Measurements from ENCODE around the gene MICALL2. TPM values are rescaled to one million over a fixed set of nuclear protein-coding genes. Genes with fewer than 3 reads are reported as not detected.

The MICALL2 gene
- polyA plus RNA-seq, 1 of the 3 experiments (the other 2 are of a cell fraction) = 38.8 TPM

- TF ChIP-seq TAF1 (IDR thresholded peaks at IDR 0.05; ENCODE audit: borderline replicate concordance, low read depth, low read length) = no peak
- no peak for TF ChIP-seq EP300 (IDR thresholded peaks at IDR 0.05; ENCODE audit: borderline replicate concordance in 1 of 2, low read depth in 1 of 2, low read length in 1 of 2)
- ChIA-PET CTCF (interaction anchor here (1.2 to 9.4 kb wide), 3 partner anchors 37 to 214 kb away, joined by 5 to 175 read pairs (median 5); no protein-coding TSS in a partner anchor), POLR2A (no interaction called here)
- Histone ChIP-seq H3K9me2 (no peaks in the 10 kb centered on the region), H4K20me1 (ENCODE audit: insufficient read depth) (peaks cover 25% of the 10 kb centered on the region), H3K27ac (ENCODE audit: low read depth in 2 of 2, low read length in 1 of 2) (no peak overlapping the region), H3K36me3 (replicated peaks in 1 of 2; ENCODE audit: control insufficient read depth in 1 of 2, insufficient read depth in 2 of 2, low read length in 1 of 2) (peaks cover 0 to 24% of the 10 kb centered on the region in 2 experiments), H3F3A (replicated peaks; ENCODE audit: insufficient read depth) (peaks cover 6% of the 10 kb centered on the region), H2AFZ (ENCODE audit: low read depth) (no peak overlapping the region), H3K9ac (no peak overlapping the region), H3K9me3 (no peaks in the 10 kb centered on the region), H3K4me1 (ENCODE audit: control insufficient read depth in 1 of 2, insufficient read depth in 2 of 2, low read depth in 1 of 2, low read length in 1 of 2) (peaks cover 0 to under 1% of the 10 kb centered on the region in 2 experiments; a peak in 1 of 4 replicates), H3K4me3 (ENCODE audit: low read depth in 2 of 2, low read length in 1 of 2) (no peak overlapping the region), H3K27me3 (ENCODE audit: insufficient read depth) (no peaks in the 10 kb centered on the region), H3K79me2 (ENCODE audit: insufficient read depth) (no peaks in the 10 kb centered on the region), H3K4me2 (no peak overlapping the region)
- no peak for DNase-seq
- WGBS (ENCODE audit: low lambda C conversion rate) = 92% methylated on average over 24 of the region's 43 CpGs
Measured at GRCh38 chr7:1437155-1437880, 22.0 kb downstream of the MICALL2 start.

GRCh38 chr7:1436608-1437007 is 22.7 kb downstream of the MICALL2 start:
- no peaks in the 10 kb centered on the region for H3K4me1 ChIP-seq (ENCODE audit: control insufficient read depth in 1 of 2, insufficient read depth in 2 of 2, low read depth in 1 of 2, low read length in 1 of 2)
- no peaks in the 10 kb centered on the region for H3K9me2 ChIP-seq
- no peak for DNase-seq
- H3K4me2 ChIP-seq = no peak overlapping the region
- H4K20me1 ChIP-seq (ENCODE audit: insufficient read depth) = peaks cover 29% of the 10 kb centered on the region
- H3F3A ChIP-seq (replicated peaks; ENCODE audit: insufficient read depth) = peaks cover 6% of the 10 kb centered on the region
- CTCF ChIA-PET = interaction anchor here (9.4 kb wide), 1 partner anchor 213 kb away, joined by 175 read pairs; no protein-coding TSS in a partner anchor
- no peak overlapping the region for H3K9ac ChIP-seq
- no peak overlapping the region for H3K4me3 ChIP-seq (ENCODE audit: low read depth in 2 of 2, low read length in 1 of 2)
- no peak overlapping the region for H2AFZ ChIP-seq (ENCODE audit: low read depth)
- no peak overlapping the region for H3K27ac ChIP-seq (ENCODE audit: low read depth in 2 of 2, low read length in 1 of 2)
- TF ChIP-seq GABPA (IDR thresholded peaks at IDR 0.05; ENCODE audit: low read depth) = no peak
- no peak for TF ChIP-seq ZBTB33 (IDR thresholded peaks at IDR 0.05; ENCODE audit: borderline replicate concordance, low read depth)
- TF ChIP-seq TCF12 (IDR thresholded peaks at IDR 0.05) = no peak
- TF ChIP-seq EZH2phosphoT487 (IDR thresholded peaks at IDR 0.05; ENCODE audit: borderline replicate concordance, low read depth) = no peak
- no peak for TF ChIP-seq FOSL2 (IDR thresholded peaks at IDR 0.05; ENCODE audit: borderline replicate concordance, low read depth)
- TF ChIP-seq RXRA (IDR thresholded peaks at IDR 0.05; ENCODE audit: borderline replicate concordance, low read depth) = no peak
- TF ChIP-seq NFIC (IDR thresholded peaks at IDR 0.05; ENCODE audit: borderline replicate concordance) = no peak
- TF ChIP-seq PBX3 (IDR thresholded peaks at IDR 0.05) = no peak
- no peak for TF ChIP-seq TAF1 (IDR thresholded peaks at IDR 0.05; ENCODE audit: borderline replicate concordance, low read depth, low read length)
- no peak for TF ChIP-seq MEF2A (IDR thresholded peaks at IDR 0.05; ENCODE audit: borderline replicate concordance, low read depth)
- no peak for TF ChIP-seq RFX5 (IDR thresholded peaks at IDR 0.05; ENCODE audit: low read length)
- POLR2A ChIA-PET = interaction anchor here (0.7 kb wide), 1 partner anchor 1727 kb away, joined by 3 read pairs; no protein-coding TSS in a partner anchor
- WGBS (ENCODE audit: low lambda C conversion rate) = 91% methylated on average over 20 of the region's 20 CpGs
- H3K79me2 ChIP-seq (ENCODE audit: insufficient read depth) = no peaks in the 10 kb centered on the region
- H3K36me3 ChIP-seq (replicated peaks in 1 of 2; ENCODE audit: control insufficient read depth in 1 of 2, insufficient read depth in 2 of 2, low read length in 1 of 2) = peaks cover 0 to 18% of the 10 kb centered on the region in 2 experiments
- H3K27me3 ChIP-seq (ENCODE audit: insufficient read depth) = no peaks in the 10 kb centered on the region
- no peaks in the 10 kb centered on the region for H3K9me3 ChIP-seq

Data from SK-N-SH (cell line).